GM12873 (cell line): Measurements from ENCODE around the gene STK32C.

Experiments used
- TF ChIP-seq, protein P1 (sequence below): IDR thresholded peaks from 2 replicates; pipeline ENCODE4 v1.5.1; 2012; ENCODE audit warnings: low read depth, mild to moderate bottlenecking, moderate library complexity, low read length, control low read depth; ENCODE audit not compliant: insufficient read depth; ENCODE audit errors: missing control alignments

The STK32C gene

DNA sequence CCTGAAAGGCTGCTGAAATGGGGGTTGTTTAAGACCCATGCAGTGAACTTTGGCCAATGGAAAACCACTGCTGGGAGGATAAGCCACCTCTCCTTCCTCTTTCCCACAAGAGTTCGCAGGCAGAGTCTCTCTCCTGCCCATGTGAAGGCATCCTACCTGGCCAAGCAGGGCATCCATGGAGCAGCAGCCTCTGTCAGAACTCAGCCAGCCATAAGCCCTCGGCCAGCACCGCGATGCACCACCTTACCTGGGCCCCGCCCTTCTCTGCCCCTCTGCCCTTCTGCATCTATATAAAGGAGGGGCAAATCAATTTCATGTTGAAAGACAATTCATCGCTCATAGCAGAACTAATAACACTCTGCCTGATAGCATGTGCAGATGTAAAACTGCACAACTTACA lies 6.1 kb upstream of the STK32C start:
- TF ChIP-seq, protein P1, sequence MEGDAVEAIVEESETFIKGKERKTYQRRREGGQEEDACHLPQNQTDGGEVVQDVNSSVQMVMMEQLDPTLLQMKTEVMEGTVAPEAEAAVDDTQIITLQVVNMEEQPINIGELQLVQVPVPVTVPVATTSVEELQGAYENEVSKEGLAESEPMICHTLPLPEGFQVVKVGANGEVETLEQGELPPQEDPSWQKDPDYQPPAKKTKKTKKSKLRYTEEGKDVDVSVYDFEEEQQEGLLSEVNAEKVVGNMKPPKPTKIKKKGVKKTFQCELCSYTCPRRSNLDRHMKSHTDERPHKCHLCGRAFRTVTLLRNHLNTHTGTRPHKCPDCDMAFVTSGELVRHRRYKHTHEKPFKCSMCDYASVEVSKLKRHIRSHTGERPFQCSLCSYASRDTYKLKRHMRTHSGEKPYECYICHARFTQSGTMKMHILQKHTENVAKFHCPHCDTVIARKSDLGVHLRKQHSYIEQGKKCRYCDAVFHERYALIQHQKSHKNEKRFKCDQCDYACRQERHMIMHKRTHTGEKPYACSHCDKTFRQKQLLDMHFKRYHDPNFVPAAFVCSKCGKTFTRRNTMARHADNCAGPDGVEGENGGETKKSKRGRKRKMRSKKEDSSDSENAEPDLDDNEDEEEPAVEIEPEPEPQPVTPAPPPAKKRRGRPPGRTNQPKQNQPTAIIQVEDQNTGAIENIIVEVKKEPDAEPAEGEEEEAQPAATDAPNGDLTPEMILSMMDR, result no peak

DNA sequence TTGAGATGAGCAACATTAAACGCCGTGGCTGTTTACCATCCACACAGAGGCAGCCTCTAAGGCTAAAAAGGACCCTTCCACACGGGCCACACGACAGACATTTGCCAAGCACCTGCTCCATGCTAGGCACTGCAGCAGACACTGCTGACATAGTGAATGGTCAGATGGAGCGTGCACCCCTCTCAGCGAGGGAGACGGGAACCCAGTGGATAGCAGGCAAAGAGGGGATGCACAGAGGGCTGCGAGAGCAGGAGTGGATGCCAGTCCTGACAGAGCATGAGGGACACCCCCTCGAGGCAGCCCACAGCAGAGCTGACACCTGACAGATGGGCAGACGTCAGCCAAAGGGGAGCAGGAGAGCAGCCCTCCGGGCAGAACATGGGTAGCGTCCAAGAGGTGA lies 5.6 kb upstream of the STK32C start:
- TF ChIP-seq, protein P1, result no peak

DNA sequence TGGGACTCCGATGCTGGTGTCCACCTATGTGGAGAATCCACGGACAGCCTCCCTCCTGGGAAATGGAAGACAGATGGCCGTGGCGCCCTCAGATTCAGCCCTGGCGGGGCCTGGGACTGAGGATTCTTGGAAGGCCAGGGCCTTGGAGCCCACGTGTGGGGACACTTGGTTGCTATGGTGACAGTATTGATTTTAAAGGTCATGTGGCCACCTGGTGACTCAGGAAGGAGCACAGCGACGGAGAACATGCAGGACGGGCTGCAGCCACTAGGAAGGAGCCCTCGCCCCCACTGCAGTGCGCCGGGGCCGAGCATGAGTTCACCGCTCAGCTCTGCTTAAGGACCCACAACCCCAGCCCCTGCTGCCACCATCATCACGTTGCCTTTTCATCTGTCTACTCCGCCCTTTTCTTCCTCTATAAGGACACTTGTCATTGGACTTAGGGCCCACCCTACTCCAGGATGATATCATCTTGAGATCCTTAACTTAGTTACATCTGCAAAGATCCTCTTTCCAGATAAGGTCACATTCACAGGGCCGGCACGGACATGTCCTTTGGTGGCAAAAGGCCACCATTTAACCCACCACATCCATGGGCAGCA lies 3.7 kb upstream of the STK32C start:
- TF ChIP-seq, protein P1, result no peak

DNA sequence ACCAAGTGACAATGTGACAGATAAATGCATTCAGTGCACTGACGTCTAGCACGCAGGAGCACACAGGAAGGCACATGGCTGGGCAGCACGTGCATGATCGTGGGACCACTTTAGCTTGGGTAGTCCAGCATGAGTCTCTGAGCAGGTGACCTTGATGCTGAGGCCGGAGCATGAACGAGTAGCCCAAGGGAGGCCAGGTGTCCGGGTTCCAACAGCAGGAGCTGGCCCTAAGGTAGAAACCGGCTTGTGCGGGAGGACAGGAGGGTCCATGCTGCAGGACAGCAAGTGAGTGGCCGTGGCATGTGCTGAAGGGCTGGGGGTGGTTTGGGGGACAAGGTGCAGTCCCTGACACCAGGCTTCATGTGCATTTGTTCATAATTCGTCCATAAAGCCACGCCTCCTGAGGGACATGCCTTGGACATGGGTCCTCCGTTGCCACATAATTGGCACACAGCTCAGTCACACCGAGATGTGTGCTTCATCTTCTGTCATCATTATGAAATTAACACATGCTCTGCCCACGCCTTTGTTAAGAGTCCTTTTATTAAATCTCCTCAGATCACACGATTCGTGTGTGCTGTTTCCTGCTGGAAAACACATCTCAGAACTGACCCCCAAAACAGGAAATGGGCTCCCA lies 3.1 kb upstream of the STK32C start:
- TF ChIP-seq, protein P1, result no peak

DNA sequence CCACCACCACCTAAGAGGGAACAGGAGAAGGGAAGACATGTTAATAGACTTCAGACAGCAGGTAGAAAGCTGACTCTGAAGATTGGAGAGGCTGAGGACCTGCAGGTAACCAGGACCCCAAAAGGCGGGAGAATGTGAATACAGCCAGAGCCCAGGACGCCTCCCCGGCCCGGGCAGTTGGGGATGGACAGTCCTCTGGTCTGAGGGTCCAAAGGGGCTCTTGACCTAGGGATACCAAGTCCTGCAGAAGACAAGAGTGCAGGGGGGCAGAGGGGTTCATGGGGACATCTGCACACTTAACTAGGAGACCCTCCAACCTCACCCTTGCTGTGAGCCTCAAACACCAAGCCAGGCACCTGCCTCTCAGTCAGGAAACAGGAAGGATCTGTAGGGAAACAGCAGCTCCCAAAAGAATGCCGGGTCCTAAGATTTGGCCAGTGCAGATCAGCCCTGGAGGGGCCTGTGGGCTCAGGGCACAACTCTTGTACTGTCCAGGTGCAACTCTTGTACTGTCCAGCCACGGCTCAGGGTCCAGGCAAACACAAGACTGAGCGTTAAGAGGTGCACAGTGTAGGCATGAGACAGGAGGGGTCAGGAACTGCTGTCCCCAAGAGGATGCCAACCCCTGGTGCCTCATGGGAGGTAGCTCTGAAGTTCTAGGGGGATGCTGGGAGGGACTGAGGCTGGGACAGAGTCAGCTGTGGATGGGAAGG lies 2.3 kb upstream of the STK32C start:
- TF ChIP-seq, protein P1, result no peak

DNA sequence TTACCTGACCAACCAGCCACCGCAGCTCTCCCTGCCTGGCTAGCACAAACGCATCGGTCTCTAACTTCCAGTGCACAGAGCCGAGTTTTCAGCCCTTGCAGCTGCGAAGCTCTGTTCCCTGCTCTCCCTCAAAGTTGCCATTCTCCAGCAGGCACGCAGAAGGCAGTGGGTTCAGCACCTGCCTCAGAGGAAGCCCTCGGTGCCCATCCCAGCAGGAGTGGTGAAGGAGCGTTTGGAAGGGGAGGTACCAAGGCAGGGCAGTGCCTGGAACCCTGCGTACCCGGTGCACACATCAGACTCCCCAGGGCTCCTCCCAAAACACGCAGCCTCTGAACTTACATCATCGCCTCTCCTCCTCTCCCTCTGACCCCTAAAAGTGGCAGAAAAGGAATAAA lies 1.7 kb upstream of the STK32C start:
- TF ChIP-seq, protein P1, result no peak
